HCT116 (cell line): Measurements from ENCODE around the gene C6orf62. TPM values are rescaled to one million over a fixed set of nuclear protein-coding genes. Genes with fewer than 3 reads are reported as not detected.

ENCODE experiments used
- ATAC-seq: fragments of 200-7000 bp; cut with Tn5 transposase; 2 replicates; pipeline ENCODE4 v1.9.1; 2020; ENCODE audit warnings: mild to moderate bottlenecking, moderate library complexity
- BruUV-seq: library from RNA; stranded (reverse); fragments of 400-500 nt; replicated peaks from 2 replicates; lab custom pipeline; 2021; lab: Mats Ljungman, UMichigan
- CTCF ChIA-PET: fragments of 300-600 bp; sonication (Branson Sonifier 250); formaldehyde crosslinking; loops from one replicate; lab custom pipeline; 2021; ENCODE audit warnings: antibody characterized with exemption; lab: Charles Lee
- POLR2A ChIA-PET: fragments of 300-600, 350-600 bp; sonication (Branson Sonifier 250); formaldehyde crosslinking; loops from one replicate; lab custom pipeline; 2021; ENCODE audit warnings: antibody characterized with exemption; lab: Charles Lee
- RAD21 ChIA-PET, 2 experiments: fragments of 300-600 bp; sonication (Branson Sonifier 250); formaldehyde crosslinking; loops; one replicate each; lab custom pipeline; 2023; ENCODE audit warnings: low total read pairs in 2 of 2; ENCODE audit not compliant: uncharacterized antibody in 2 of 2, unreplicated experiment in 2 of 2, low non-redundant PET in 1 of 2; lab: Charles Lee
- DNase-seq: peaks from one replicate; pipeline ENCODE4 v3.0.0-alpha.2; 2010; ENCODE audit warnings: low read depth, low spot score
- H2AFZ ChIP-seq: fragments of 200-600 bp; shearing (Covaris generic), sonication (generic); 2 replicates; pipeline ENCODE4 v1.6.1; 2017; ENCODE audit warnings: low read depth, mixed run types, mixed read lengths, antibody characterized with exemption, low read length; ENCODE audit not compliant: poor library complexity, severe bottlenecking
- H3K27ac ChIP-seq: 2 replicates; pipeline ENCODE4 v1.5.1; 2012; ENCODE audit warnings: low read depth, low read length
- H3K27me3 ChIP-seq: fragments of 200-600 bp; sonication (generic); 2 replicates; pipeline ENCODE4 v1.6.1; 2016; ENCODE audit warnings: mixed run types, low read length, mixed read lengths; ENCODE audit not compliant: insufficient read depth
- H3K36me3 ChIP-seq, 2 experiments: fragments of 200-500 bp in 1 of 2; fragments of 200-600 bp in 1 of 2; sonication (Bioruptor generic) in 1 of 2; sonication (generic) in 1 of 2; 2 replicates each; pipeline versions ENCODE4 v1.5.1 to v1.6.1; 2014 to 2016; ENCODE audit warnings: low read length in 2 of 2, inconsistent platforms in 1 of 2, mixed read lengths in 1 of 2, mixed run types in 1 of 2; ENCODE audit not compliant: insufficient read depth in 2 of 2, control insufficient read depth in 1 of 2
- H3K4me1 ChIP-seq, 2 experiments: fragments of 200-600 bp in 1 of 2; sonication (generic) in 1 of 2; 2 replicates each; pipeline versions ENCODE4 v1.5.1 to v1.6.1; 2012 to 2017; ENCODE audit warnings: low read length in 2 of 2, inconsistent platforms in 1 of 2, mild to moderate bottlenecking in 1 of 2, mixed read lengths in 1 of 2, mixed run types in 1 of 2, moderate library complexity in 1 of 2; ENCODE audit not compliant: insufficient read depth in 2 of 2, control insufficient read depth in 1 of 2
- H3K4me2 ChIP-seq: fragments of 200-600 bp; sonication (generic); 2 replicates; pipeline ENCODE4 v1.6.1; 2017; ENCODE audit warnings: mixed run types, low read length, mixed read lengths
- H3K4me3 ChIP-seq, 2 experiments: fragments of 200-600 bp in 1 of 2; sonication (generic) in 1 of 2; replicated peaks in 1 of 2; 2 replicates each; pipeline ENCODE4 v1.5.1; 2011 to 2016; ENCODE audit warnings: low read length in 2 of 2, control low read depth in 1 of 2, low read depth in 1 of 2, mild to moderate bottlenecking in 1 of 2, mixed read lengths in 1 of 2, mixed run types in 1 of 2
- H3K79me2 ChIP-seq: fragments of 200-600 bp; sonication (generic); 2 replicates; pipeline ENCODE4 v1.6.1; 2017; ENCODE audit warnings: mild to moderate bottlenecking, mixed run types, low read length, moderate library complexity, mixed read lengths; ENCODE audit not compliant: insufficient read depth
- H3K9ac ChIP-seq: fragments of 200-600 bp; sonication (generic); 2 replicates; pipeline ENCODE4 v1.6.1; 2016; ENCODE audit warnings: low read length, mixed read lengths
- H3K9me2 ChIP-seq: fragments of 200-600 bp; sonication (generic), shearing (Covaris generic); 2 replicates; pipeline ENCODE4 v1.6.1; 2017; ENCODE audit warnings: mixed run types, mild to moderate bottlenecking, moderate library complexity; ENCODE audit not compliant: insufficient read depth
- H3K9me3 ChIP-seq, 2 experiments: fragments of 200-500 bp in 1 of 2; fragments of 200-600 bp in 1 of 2; sonication (Bioruptor generic) in 1 of 2; sonication (generic) in 1 of 2; 2 replicates each; pipeline ENCODE4 v1.6.1; 2014 to 2017; ENCODE audit warnings: low read length in 2 of 2, mixed read lengths in 2 of 2, inconsistent platforms in 1 of 2, low read depth in 1 of 2, mild to moderate bottlenecking in 1 of 2, mixed run types in 1 of 2, moderate library complexity in 1 of 2; ENCODE audit not compliant: control insufficient read depth in 1 of 2, insufficient read depth in 1 of 2
- H4K20me1 ChIP-seq: fragments of 200-600 bp; sonication (generic), shearing (Covaris generic); 2 replicates; pipeline ENCODE4 v1.6.1; 2017; ENCODE audit warnings: mixed run types, mild to moderate bottlenecking, moderate library complexity; ENCODE audit not compliant: insufficient read depth
- EGR1 ChIP-seq: IDR thresholded peaks from 2 replicates; pipeline ENCODE4 v1.6.1; 2012; ENCODE audit warnings: low read depth
- EZH2phosphoT487 ChIP-seq: fragments of 200-600 bp; IDR thresholded peaks from 2 replicates; pipeline ENCODE4 v1.6.1; 2018; ENCODE audit warnings: antibody characterized with exemption, borderline replicate concordance
- JUND ChIP-seq: IDR thresholded peaks from 2 replicates; pipeline ENCODE4 v1.6.1; 2012
- POLR2AphosphoS5 ChIP-seq: IDR thresholded peaks from 2 replicates; pipeline ENCODE4 v1.6.1; 2011; ENCODE audit warnings: mild to moderate bottlenecking, low read depth, low read length, moderate library complexity
- intact Hi-C: fragments of 100-400 bp; cut with micrococcal nuclease; formaldehyde crosslinking; loops from 2 replicates; pipeline ENCODE4 v1.10.0; 2022
- total RNA-seq: library from RNA; stranded (reverse); gene quantifications from one replicate; pipeline ENCODE4 v1.2.1, GENCODE V29; 2021; ENCODE audit not compliant: unreplicated experiment
- TF ChIP-seq, protein P1 (sequence below), 3 experiments: fragments of 200-600 bp in 1 of 3; sonication (generic) in 1 of 3; IDR thresholded peaks in 2 of 3; conservative IDR thresholded peaks in 1 of 3; 2 replicates each; pipeline ENCODE4 v1.5.1; 2012 to 2017; ENCODE audit warnings: low read depth in 2 of 3, low read length in 2 of 3, antibody characterized with exemption in 1 of 3, borderline replicate concordance in 1 of 3, control low read depth in 1 of 3, mild to moderate bottlenecking in 1 of 3, mixed read lengths in 1 of 3, mixed run types in 1 of 3, moderate library complexity in 1 of 3; ENCODE audit not compliant: insufficient read depth in 1 of 3
- TF ChIP-seq, protein P2 (sequence below): IDR thresholded peaks from 2 replicates; pipeline ENCODE4 v1.6.1; 2011; ENCODE audit warnings: mild to moderate bottlenecking, low read length, moderate library complexity; ENCODE audit not compliant: insufficient replicate concordance; ENCODE audit errors: extremely low read depth

Gene C6orf62
- total RNA-seq, 1 experiment from 2014 or later = 103 TPM

DNA sequence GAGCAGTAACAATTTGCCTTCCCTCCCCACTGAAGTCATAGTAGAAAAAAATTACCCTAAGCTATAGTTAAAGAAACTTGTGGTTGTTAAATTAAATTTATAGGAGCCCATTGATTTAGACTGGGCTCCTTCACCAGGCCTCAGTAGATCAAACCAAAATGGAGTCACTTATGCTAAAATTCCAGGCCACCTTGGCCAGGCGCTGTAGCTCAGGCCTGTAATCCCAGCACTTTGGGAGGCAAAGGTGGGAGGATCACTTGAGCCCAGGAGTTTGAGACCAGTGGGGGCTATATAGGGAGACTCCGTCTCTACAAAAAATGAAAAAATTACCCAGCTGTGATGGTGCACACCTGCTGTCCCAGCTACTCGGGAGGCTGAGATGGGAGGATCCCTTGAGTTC is 40.8 kb upstream of the C6orf62 start:
- ATAC-seq (no peak), DNase-seq (no peak)
- CTCF ChIA-PET = interaction anchor here (0.9 kb wide), 1 partner anchor 16 kb away, joined by 3 read pairs; no protein-coding TSS in a partner anchor
- Histone ChIP-seq H3K27me3 (no peaks in the 10 kb centered on the region), H3K9me3 (peaks cover 0 to under 1% of the 10 kb centered on the region in 2 experiments; a peak in 1 of 4 replicates), H2AFZ (no peak overlapping the region), H3K4me3 (no peak overlapping the region), H3K27ac (no peak overlapping the region), H3K4me1 (peaks cover 0 to 7% of the 10 kb centered on the region in 2 experiments; a peak in 1 of 4 replicates), H4K20me1 (no peaks in the 10 kb centered on the region), H3K36me3 (no peaks in the 10 kb centered on the region), H3K4me2 (no peak overlapping the region), H3K9ac (no peak overlapping the region), H3K79me2 (no peaks in the 10 kb centered on the region), H3K9me2 (no peaks in the 10 kb centered on the region)
- TF ChIP-seq, protein P1, sequence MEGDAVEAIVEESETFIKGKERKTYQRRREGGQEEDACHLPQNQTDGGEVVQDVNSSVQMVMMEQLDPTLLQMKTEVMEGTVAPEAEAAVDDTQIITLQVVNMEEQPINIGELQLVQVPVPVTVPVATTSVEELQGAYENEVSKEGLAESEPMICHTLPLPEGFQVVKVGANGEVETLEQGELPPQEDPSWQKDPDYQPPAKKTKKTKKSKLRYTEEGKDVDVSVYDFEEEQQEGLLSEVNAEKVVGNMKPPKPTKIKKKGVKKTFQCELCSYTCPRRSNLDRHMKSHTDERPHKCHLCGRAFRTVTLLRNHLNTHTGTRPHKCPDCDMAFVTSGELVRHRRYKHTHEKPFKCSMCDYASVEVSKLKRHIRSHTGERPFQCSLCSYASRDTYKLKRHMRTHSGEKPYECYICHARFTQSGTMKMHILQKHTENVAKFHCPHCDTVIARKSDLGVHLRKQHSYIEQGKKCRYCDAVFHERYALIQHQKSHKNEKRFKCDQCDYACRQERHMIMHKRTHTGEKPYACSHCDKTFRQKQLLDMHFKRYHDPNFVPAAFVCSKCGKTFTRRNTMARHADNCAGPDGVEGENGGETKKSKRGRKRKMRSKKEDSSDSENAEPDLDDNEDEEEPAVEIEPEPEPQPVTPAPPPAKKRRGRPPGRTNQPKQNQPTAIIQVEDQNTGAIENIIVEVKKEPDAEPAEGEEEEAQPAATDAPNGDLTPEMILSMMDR (IDR thresholded peaks at IDR 0.05 in 2 of 3, conservative IDR thresholded peaks at IDR 0.05 in 1 of 3; ENCODE audit: borderline replicate concordance in 1 of 3, insufficient read depth in 1 of 3, low read depth in 2 of 3, low read length in 2 of 3) = no peak
- no peak for TF ChIP-seq JUND
- no peak for TF ChIP-seq EGR1
- TF ChIP-seq POLR2AphosphoS5 = no peak
- no peak for TF ChIP-seq EZH2phosphoT487
- TF ChIP-seq, protein P2, sequence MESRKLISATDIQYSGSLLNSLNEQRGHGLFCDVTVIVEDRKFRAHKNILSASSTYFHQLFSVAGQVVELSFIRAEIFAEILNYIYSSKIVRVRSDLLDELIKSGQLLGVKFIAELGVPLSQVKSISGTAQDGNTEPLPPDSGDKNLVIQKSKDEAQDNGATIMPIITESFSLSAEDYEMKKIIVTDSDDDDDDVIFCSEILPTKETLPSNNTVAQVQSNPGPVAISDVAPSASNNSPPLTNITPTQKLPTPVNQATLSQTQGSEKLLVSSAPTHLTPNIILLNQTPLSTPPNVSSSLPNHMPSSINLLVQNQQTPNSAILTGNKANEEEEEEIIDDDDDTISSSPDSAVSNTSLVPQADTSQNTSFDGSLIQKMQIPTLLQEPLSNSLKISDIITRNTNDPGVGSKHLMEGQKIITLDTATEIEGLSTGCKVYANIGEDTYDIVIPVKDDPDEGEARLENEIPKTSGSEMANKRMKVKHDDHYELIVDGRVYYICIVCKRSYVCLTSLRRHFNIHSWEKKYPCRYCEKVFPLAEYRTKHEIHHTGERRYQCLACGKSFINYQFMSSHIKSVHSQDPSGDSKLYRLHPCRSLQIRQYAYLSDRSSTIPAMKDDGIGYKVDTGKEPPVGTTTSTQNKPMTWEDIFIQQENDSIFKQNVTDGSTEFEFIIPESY = no peak
- intact Hi-C loops = loop anchor here (5.0 kb wide), 1 partner anchor 57 kb away; no protein-coding TSS in a partner anchor
- RAD21 ChIA-PET = no interaction called here
- BruUV-seq = no TSS peak
- POLR2A ChIA-PET = no interaction called here
